Esophagus muscularis mucosa (tissue), 4 donors: Measurements from ENCODE around the gene ZNF100. TPM values are rescaled to one million over a fixed set of nuclear protein-coding genes. Genes with fewer than 3 reads are reported as not detected.

Experiments used
- DNase-seq: peaks from one replicate; pipeline ENCODE4 v3.0.0-alpha.2; 2017; ENCODE audit errors: extremely low spot score
- H3K27ac ChIP-seq, 4 donors: fragments of 200-600 bp; sonication (generic); replicated peaks in 1 of 4; 1 replicate in 3 of 4; 2 replicates in 1 of 4; pipeline ENCODE4 v1.5.1; 2016 to 2019; ENCODE audit warnings: mild to moderate bottlenecking in 1 of 4
- H3K27me3 ChIP-seq, 4 donors: fragments of 200-600 bp; sonication (generic); one replicate each; pipeline versions ENCODE4 v1.5.1 to v1.6.0; 2016 to 2019
- H3K36me3 ChIP-seq, 4 donors: fragments of 200-600 bp; sonication (generic); one replicate each; pipeline ENCODE4 v1.5.1; 2016 to 2019
- H3K4me1 ChIP-seq, 4 donors: fragments of 200-600 bp; sonication (generic); one replicate each; pipeline ENCODE4 v1.5.1; 2016 to 2019
- H3K4me3 ChIP-seq, 4 donors: fragments of 200-600 bp; sonication (generic); 1 replicate in 2 of 4; 2 replicates in 2 of 4; pipeline ENCODE4 v1.5.1; 2016 to 2019; ENCODE audit warnings: mild to moderate bottlenecking in 4 of 4, moderate library complexity in 1 of 4
- H3K9me3 ChIP-seq, 4 donors: fragments of 200-600 bp; sonication (generic); 1 replicate in 3 of 4; 2 replicates in 1 of 4; pipeline ENCODE4 v1.5.1; 2016 to 2019
- EP300 ChIP-seq: sonication (generic); formaldehyde crosslinking; IDR thresholded peaks from one replicate; pipeline ENCODE4 v1.6.1; 2017; ENCODE audit warnings: antibody characterized with exemption
- POLR2A ChIP-seq: fragments of 450-650 bp; IDR thresholded peaks from one replicate; pipeline ENCODE4 v1.6.1; 2017; ENCODE audit warnings: antibody characterized with exemption, moderate library complexity, mild to moderate bottlenecking, low read depth
- POLR2AphosphoS5 ChIP-seq, 2 donors: sonication (generic); formaldehyde crosslinking; IDR thresholded peaks; one replicate each; pipeline ENCODE4 v1.6.1; 2017; ENCODE audit warnings: antibody characterized with exemption in 2 of 2
- WGBS: methylation state at CpG from one replicate; pipeline ENCODE4 v1.1.5; 2018; 5-methylcytosine and 5-hydroxymethylcytosine counted together
- intact Hi-C: fragments of 100-400 bp; cut with DNase I; formaldehyde crosslinking; loops from one replicate; pipeline ENCODE4 v1.15.1; 2023
- total RNA-seq, 4 donors: library from RNA; depleted of rRNA; stranded (reverse); fragments of >200 nt; gene quantifications; one replicate each; pipeline versions ENCODE4 v1.1.0 to v1.2.1, GENCODE V29; 2016
- TF ChIP-seq, protein P1 (sequence below), 3 experiments: fragments of 200-600 bp in 2 of 3; fragments of 450-650 bp in 1 of 3; sonication (generic) in 2 of 3; IDR thresholded peaks; one replicate each; pipeline ENCODE4 v1.5.1; 2017 to 2019; ENCODE audit warnings: antibody characterized with exemption in 3 of 3, mild to moderate bottlenecking in 2 of 3, moderate library complexity in 1 of 3

The ZNF100 gene
- total RNA-seq, 4 donors from 2014 or later, result 2.8 to 5.8 (median 4.0) TPM

- peaks cover 0 to 9% (median 8%) of the 10 kb centered on the region in 4 donors for H3K4me1 ChIP-seq
- 69% methylated on average over 3 of the region's 3 CpGs for WGBS
- H3K36me3 ChIP-seq, result no peaks in the 10 kb centered on the region
- H3K27me3 ChIP-seq, result no peaks in the 10 kb centered on the region
- H3K4me3 ChIP-seq, result no peak overlapping the region
- H3K9me3 ChIP-seq, result no peaks in the 10 kb centered on the region
- H3K27ac ChIP-seq, result no peak overlapping the region
- intact Hi-C loops, result loop anchor here (2.0 to 5.0 kb wide), 2 partner anchors 112 to 214 kb away; no protein-coding TSS in a partner anchor
- TF ChIP-seq, protein P1, sequence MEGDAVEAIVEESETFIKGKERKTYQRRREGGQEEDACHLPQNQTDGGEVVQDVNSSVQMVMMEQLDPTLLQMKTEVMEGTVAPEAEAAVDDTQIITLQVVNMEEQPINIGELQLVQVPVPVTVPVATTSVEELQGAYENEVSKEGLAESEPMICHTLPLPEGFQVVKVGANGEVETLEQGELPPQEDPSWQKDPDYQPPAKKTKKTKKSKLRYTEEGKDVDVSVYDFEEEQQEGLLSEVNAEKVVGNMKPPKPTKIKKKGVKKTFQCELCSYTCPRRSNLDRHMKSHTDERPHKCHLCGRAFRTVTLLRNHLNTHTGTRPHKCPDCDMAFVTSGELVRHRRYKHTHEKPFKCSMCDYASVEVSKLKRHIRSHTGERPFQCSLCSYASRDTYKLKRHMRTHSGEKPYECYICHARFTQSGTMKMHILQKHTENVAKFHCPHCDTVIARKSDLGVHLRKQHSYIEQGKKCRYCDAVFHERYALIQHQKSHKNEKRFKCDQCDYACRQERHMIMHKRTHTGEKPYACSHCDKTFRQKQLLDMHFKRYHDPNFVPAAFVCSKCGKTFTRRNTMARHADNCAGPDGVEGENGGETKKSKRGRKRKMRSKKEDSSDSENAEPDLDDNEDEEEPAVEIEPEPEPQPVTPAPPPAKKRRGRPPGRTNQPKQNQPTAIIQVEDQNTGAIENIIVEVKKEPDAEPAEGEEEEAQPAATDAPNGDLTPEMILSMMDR (IDR thresholded peaks at IDR 0.05), result no peak
- no peak for TF ChIP-seq EP300
- no peak for TF ChIP-seq POLR2AphosphoS5 (IDR thresholded peaks at IDR 0.05)
- no peak for TF ChIP-seq POLR2A
- no peak for DNase-seq
Measured at GRCh38 chr19:21699197-21699596, 68.2 kb downstream of the ZNF100 start.

- 26% methylated on average over 4 of the region's 4 CpGs for WGBS
- no peak overlapping the region for H3K27ac ChIP-seq
Measured at GRCh38 chr19:21698215-21698614, 69.2 kb downstream of the ZNF100 start.

GRCh38 chr19:21697698-21698097 is 69.7 kb downstream of the ZNF100 start:
- H3K4me1 ChIP-seq, result peaks cover 0 to 15% (median 11%) of the 10 kb centered on the region in 4 donors
- 45% methylated on average over 3 of the region's 3 CpGs for WGBS
- TF ChIP-seq EP300 (no peak), POLR2AphosphoS5 (IDR thresholded peaks at IDR 0.05) (no peak), POLR2A (no peak)
- TF ChIP-seq, protein P1 (IDR thresholded peaks at IDR 0.05), result no peak
- no peak overlapping the region for H3K27ac ChIP-seq
- no peak overlapping the region for H3K4me3 ChIP-seq
- H3K9me3 ChIP-seq, result no peaks in the 10 kb centered on the region
- no peaks in the 10 kb centered on the region for H3K27me3 ChIP-seq
- intact Hi-C loops, result loop anchor here (2.0 to 5.0 kb wide), 2 partner anchors 110 to 213 kb away; no protein-coding TSS in a partner anchor
- DNase-seq, result peak; percentile 24
- no peaks in the 10 kb centered on the region for H3K36me3 ChIP-seq

More at GRCh38 chr19:21698215-21698614, 69.2 kb downstream of the ZNF100 start:
- Histone ChIP-seq H3K27me3 (no peaks in the 10 kb centered on the region), H3K36me3 (no peaks in the 10 kb centered on the region), H3K9me3 (no peaks in the 10 kb centered on the region), H3K4me1 (peaks cover 0 to 15% (median 11%) of the 10 kb centered on the region in 4 donors), H3K4me3 (no peak overlapping the region)
- TF ChIP-seq EP300 (no peak), POLR2AphosphoS5 (IDR thresholded peaks at IDR 0.05) (no peak), POLR2A (no peak)
- TF ChIP-seq, protein P1 (IDR thresholded peaks at IDR 0.05), result peak; percentile 61 to 77 (median 71)
- DNase-seq, result no peak
- intact Hi-C loops, result loop anchor here (2.0 to 5.0 kb wide), 2 partner anchors 111 to 213 kb away; no protein-coding TSS in a partner anchor

DNA sequence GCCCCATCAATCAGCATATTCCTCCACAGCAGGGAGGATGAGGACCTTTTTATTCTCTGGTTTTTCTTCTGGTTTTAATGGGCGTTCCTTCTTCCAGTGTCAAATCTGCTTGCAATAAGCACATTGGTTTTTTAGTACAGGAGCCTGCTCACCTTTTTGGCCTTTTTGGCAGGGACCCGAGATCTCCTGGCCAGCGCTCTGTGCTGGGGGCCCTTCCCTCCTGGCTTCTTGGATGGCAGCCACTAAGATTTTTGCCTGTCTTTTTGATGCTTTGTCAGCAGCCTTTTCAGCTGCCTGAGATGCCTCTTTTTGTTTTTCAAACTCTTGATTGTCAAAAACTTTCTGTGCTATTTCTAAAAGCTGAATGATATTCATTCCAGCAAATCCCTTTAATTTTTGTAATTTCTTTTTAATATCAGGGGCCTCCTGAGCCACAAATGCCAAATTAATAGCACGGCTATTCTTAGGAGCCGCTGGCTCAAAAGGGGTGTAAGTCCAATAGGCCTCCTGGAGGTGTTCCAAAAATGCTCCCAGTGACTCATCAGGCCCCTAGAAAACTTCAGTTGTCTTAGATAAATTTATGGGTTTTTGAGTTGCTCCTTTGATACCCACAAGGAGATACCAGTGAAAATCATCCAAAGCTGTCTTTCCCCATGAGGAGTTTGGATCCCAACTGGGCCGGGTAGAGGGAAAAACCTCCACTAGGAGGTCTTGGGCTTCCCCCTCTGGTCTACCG is 73.0 kb downstream of the ZNF100 start:
- no peaks in the 10 kb centered on the region for H3K36me3 ChIP-seq
- H3K9me3 ChIP-seq, result no peaks in the 10 kb centered on the region
- H3K27me3 ChIP-seq, result no peaks in the 10 kb centered on the region
- intact Hi-C loops, result no loop called here
- peak; percentile 37 for DNase-seq
- 57% methylated on average over 7 of the region's 7 CpGs for WGBS
- no peak overlapping the region for H3K4me3 ChIP-seq
- no peak overlapping the region for H3K27ac ChIP-seq
- TF ChIP-seq POLR2AphosphoS5 (IDR thresholded peaks at IDR 0.05) (no peak), EP300 (no peak), POLR2A (no peak)
- TF ChIP-seq, protein P1 (IDR thresholded peaks at IDR 0.05), result no peak
- H3K4me1 ChIP-seq, result peaks cover 0 to 16% (median 13%) of the 10 kb centered on the region in 4 donors
